SH-SY5Y (cell line): ENCODE results near the gene GTF2IRD1.

Experiments used
- GATA2 ChIP-seq: IDR thresholded peaks from 2 replicates; pipeline ENCODE4 v1.6.1; 2011; ENCODE audit warnings: mild to moderate bottlenecking, low read depth, low read length
- GATA3 ChIP-seq: IDR thresholded peaks from 2 replicates; pipeline ENCODE4 v1.6.1; 2011; ENCODE audit warnings: low read depth, mild to moderate bottlenecking, low read length, moderate library complexity

GTF2IRD1 gene

GRCh38 chr7:74604326-74605020 lies 150.8 kb downstream of the GTF2IRD1 start:
- TF ChIP-seq GATA2 (no peak), GATA3 (no peak)

GRCh38 chr7:74606101-74606908 lies 152.6 kb downstream of the GTF2IRD1 start:
- TF ChIP-seq GATA2, result no peak
- TF ChIP-seq GATA3, result no peak

GRCh38 chr7:74606909-74607510 lies 153.3 kb downstream of the GTF2IRD1 start:
- TF ChIP-seq GATA3 (no peak), GATA2 (no peak)

GRCh38 chr7:74612015-74612829 lies 158.5 kb downstream of the GTF2IRD1 start:
- no peak for TF ChIP-seq GATA3
- no peak for TF ChIP-seq GATA2

- no peak for TF ChIP-seq GATA2
- no peak for TF ChIP-seq GATA3
Measured at GRCh38 chr7:74615933-74616780, 162.5 kb downstream of the GTF2IRD1 start.

GRCh38 chr7:74617180-74617744 lies 163.6 kb downstream of the GTF2IRD1 start:
- no peak for TF ChIP-seq GATA3
- no peak for TF ChIP-seq GATA2

GRCh38 chr7:74619235-74619860 lies 165.6 kb downstream of the GTF2IRD1 start:
- no peak for TF ChIP-seq GATA2
- no peak for TF ChIP-seq GATA3

- TF ChIP-seq GATA2 (no peak), GATA3 (no peak)
Measured at GRCh38 chr7:74622228-74622749, 168.6 kb downstream of the GTF2IRD1 start.

GRCh38 chr7:74623135-74623534 lies 169.4 kb downstream of the GTF2IRD1 start:
- TF ChIP-seq GATA2 (no peak), GATA3 (no peak)

GRCh38 chr7:74625446-74625845 lies 171.7 kb downstream of the GTF2IRD1 start:
- TF ChIP-seq GATA3, result no peak
- TF ChIP-seq GATA2, result no peak

- TF ChIP-seq GATA3, result no peak
- no peak for TF ChIP-seq GATA2
Measured at GRCh38 chr7:74627661-74628411, 174.1 kb downstream of the GTF2IRD1 start.

GRCh38 chr7:74632505-74632904 lies 178.8 kb downstream of the GTF2IRD1 start:
- TF ChIP-seq GATA2, result no peak
- TF ChIP-seq GATA3, result no peak
